Measurements from ENCODE around the gene ZNF672. TPM values are rescaled to one million over a fixed set of nuclear protein-coding genes. Genes with fewer than 3 reads are reported as not detected.
"Not testable (repeated sequence)": the region's sequence is repeated elsewhere in the genome, so short reads cannot be mapped to it uniquely, and the experiment has no call there.

ZNF672 gene
- polyA plus RNA-seq, 1 experiment = 17.1 TPM

DNA sequence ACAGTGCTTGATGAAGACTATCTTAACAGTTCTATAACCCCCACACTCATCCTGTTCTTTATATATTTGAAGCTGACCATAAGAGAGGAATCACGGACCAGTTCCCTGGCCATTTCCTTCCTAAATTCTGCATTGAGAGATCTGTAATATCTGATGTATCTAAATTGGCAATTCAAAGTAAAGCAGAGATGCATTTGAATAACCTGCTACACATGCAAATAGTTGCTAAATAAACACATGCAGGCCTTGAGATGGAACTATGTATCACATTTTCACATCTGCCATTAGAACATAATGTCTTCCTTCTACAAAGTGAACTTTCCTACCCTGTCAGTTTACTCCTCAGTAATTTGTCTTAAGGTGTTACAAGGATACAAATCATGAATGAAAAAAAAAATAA lies 47.6 kb downstream of the ZNF672 start:
- CTCF ChIA-PET = interaction anchor here (0.7 to 2.3 kb wide), 2 partner anchors 12 to 44 kb away, joined by 3 to 9 read pairs; no protein-coding TSS in a partner anchor

DNA sequence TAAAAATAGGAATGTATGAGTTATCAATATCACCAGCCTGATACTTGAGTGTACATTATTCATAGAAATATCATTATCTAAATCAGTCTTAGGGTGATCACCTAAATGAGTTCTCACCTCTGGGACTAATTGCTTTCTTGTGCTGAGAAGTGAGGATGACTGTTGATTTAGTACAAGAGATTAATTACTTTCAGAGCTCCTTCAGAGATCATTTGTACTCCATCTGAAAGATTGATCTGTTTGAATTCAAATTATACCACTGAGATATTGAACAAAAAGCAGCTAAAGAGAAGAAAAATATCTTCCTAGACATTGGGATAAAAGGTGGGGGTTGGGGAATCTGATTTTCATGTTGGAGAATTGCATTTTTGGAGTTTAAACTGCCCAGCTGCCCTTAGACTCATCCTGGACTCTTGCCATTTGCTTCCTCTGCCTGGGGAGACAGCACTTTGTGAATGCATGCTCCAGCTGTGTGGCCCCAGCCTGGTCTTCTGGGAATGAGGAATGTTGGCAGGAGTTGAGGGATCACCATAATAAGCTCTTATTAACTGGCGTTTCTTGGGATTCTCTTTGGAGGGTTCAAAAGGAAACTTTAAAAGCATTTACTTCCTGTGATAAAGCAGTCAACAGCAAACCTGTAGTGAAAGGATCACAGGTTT lies 48.3 kb downstream of the ZNF672 start:
- Histone ChIP-seq H3K36me3 (ENCODE audit: control insufficient read depth, insufficient read depth, low read length) (no peaks in the 10 kb centered on the region), H3K4me3 (ENCODE audit: low read depth, low read length) (no peak overlapping the region), H3K27me3 (ENCODE audit: control insufficient read depth, insufficient read depth, low read length) (no peaks in the 10 kb centered on the region)
- CTCF ChIA-PET = interaction anchor here (0.9 to 1.0 kb wide), 2 partner anchors 9 to 44 kb away, joined by 3 to 5 read pairs; no protein-coding TSS in a partner anchor
- TF ChIP-seq, protein P1, sequence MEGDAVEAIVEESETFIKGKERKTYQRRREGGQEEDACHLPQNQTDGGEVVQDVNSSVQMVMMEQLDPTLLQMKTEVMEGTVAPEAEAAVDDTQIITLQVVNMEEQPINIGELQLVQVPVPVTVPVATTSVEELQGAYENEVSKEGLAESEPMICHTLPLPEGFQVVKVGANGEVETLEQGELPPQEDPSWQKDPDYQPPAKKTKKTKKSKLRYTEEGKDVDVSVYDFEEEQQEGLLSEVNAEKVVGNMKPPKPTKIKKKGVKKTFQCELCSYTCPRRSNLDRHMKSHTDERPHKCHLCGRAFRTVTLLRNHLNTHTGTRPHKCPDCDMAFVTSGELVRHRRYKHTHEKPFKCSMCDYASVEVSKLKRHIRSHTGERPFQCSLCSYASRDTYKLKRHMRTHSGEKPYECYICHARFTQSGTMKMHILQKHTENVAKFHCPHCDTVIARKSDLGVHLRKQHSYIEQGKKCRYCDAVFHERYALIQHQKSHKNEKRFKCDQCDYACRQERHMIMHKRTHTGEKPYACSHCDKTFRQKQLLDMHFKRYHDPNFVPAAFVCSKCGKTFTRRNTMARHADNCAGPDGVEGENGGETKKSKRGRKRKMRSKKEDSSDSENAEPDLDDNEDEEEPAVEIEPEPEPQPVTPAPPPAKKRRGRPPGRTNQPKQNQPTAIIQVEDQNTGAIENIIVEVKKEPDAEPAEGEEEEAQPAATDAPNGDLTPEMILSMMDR (IDR thresholded peaks at IDR 0.05; ENCODE audit: insufficient read depth, low read depth, low read length) = no peak
- POLR2A ChIA-PET = no interaction called here
- DNase-seq (ENCODE audit: low read depth) = no peak

More for the DNA sequence above, 47.6 kb downstream of the ZNF672 start:
- TF ChIP-seq, protein P1 (IDR thresholded peaks at IDR 0.05; ENCODE audit: insufficient read depth, low read depth, low read length) = no peak
- Histone ChIP-seq H3K4me3 (ENCODE audit: low read depth, low read length) (no peak overlapping the region), H3K27me3 (ENCODE audit: control insufficient read depth, insufficient read depth, low read length) (peaks cover 3% of the 10 kb centered on the region), H3K36me3 (ENCODE audit: control insufficient read depth, insufficient read depth, low read length) (no peaks in the 10 kb centered on the region)
- POLR2A ChIA-PET = no interaction called here
- DNase-seq (ENCODE audit: low read depth) = no peak

- H3K27me3 ChIP-seq (ENCODE audit: control insufficient read depth, insufficient read depth, low read length); CTCF ChIA-PET; DNase-seq (ENCODE audit: low read depth); H3K4me3 ChIP-seq (ENCODE audit: low read depth, low read length); POLR2A ChIA-PET; H3K36me3 ChIP-seq (ENCODE audit: control insufficient read depth, insufficient read depth, low read length): not testable (repeated sequence)
These were observed 51.9 kb downstream of the ZNF672 start for GRCh38 chr1:248889914-248890243.

DNA sequence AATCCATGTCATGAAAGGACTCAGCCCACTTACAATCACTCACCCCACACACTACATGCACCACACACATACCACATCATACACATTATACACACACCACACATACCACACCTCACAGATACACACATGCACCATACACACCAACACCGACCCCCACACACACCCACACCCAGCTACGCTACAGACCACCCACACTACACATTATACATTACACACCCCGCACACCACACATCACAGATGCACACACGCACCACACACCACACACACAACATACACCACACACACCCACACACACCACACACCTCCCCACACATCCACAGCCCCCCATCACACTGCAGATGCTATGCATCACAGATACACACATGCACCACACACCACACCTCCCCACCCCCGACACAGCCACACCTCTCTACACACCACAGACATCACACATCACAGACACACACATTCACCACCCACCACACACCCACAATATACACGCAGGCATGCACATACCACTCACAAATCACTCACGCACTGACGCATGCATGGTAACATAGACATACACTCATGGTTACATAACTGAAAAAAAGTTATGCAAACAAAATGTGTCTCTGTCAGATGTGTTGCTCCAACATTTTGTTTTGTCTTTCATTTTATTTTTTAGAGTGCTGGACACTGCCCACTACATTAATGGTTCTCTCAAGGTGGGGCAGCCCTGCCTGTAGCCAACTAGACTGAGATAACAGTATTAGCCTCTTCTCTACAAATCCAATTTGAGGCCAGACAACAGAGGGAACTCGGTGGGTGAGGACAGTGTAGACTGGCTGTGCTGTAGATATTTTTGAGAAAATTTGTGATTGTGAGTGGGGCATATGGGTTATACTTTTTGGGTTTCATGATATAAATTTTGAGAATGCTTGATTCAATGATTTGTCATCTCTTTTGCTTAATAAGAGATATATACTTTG lies 52.8 kb downstream of the ZNF672 start:
- no peak for DNase-seq (ENCODE audit: low read depth)
- peaks cover 3% of the 10 kb centered on the region; the same call in 1 of the 2 replicates for H3K27me3 ChIP-seq (ENCODE audit: control insufficient read depth, insufficient read depth, low read length)
- no peak overlapping the region for H3K4me3 ChIP-seq (ENCODE audit: low read depth, low read length)
- TF ChIP-seq, protein P1 (IDR thresholded peaks at IDR 0.05; ENCODE audit: insufficient read depth, low read depth, low read length) = no peak
- H3K36me3 ChIP-seq (ENCODE audit: control insufficient read depth, insufficient read depth, low read length) = no peaks in the 10 kb centered on the region
- ChIA-PET CTCF (no interaction called here), POLR2A (no interaction called here)

- Histone ChIP-seq H3K4me3 (ENCODE audit: low read depth, low read length) (no peak overlapping the region), H3K36me3 (ENCODE audit: control insufficient read depth, insufficient read depth, low read length) (no peaks in the 10 kb centered on the region), H3K27me3 (ENCODE audit: control insufficient read depth, insufficient read depth, low read length) (peaks cover 5% of the 10 kb centered on the region; the same call in 1 of the 2 replicates)
- TF ChIP-seq, protein P1 (IDR thresholded peaks at IDR 0.05; ENCODE audit: insufficient read depth, low read depth, low read length) = no peak
- DNase-seq (ENCODE audit: low read depth) = no peak
- POLR2A ChIA-PET = no interaction called here
- CTCF ChIA-PET = no interaction called here
These were observed 53.7 kb downstream of the ZNF672 start for GRCh38 chr1:248891758-248892157.

Measured in BJ (cell line).